Measurements from ENCODE around the gene MYO5B.

MYO5B gene

GRCh38 chr18:50166901-50167300, 28.0 kb downstream of the MYO5B start:
- H3K27me3 ChIP-seq (ENCODE audit: low read depth, low read length) = no peaks in the 10 kb centered on the region
- H3K9me3 ChIP-seq (ENCODE audit: control insufficient read depth in 1 of 2, low read length in 2 of 2) = no peaks in the 10 kb centered on the region
- no peak overlapping the region for H3K4me3 ChIP-seq (ENCODE audit: low read depth in 1 of 2, low read length in 2 of 2)
- H3K4me1 ChIP-seq (ENCODE audit: control insufficient read depth in 1 of 2, insufficient read depth in 2 of 2, low read length in 2 of 2) = no peaks in the 10 kb centered on the region
- H3K36me3 ChIP-seq (ENCODE audit: control insufficient read depth in 1 of 2, insufficient read depth in 2 of 2, low read length in 2 of 2) = no peaks in the 10 kb centered on the region
- no peak overlapping the region for H3K27ac ChIP-seq (ENCODE audit: low read length)

DNA sequence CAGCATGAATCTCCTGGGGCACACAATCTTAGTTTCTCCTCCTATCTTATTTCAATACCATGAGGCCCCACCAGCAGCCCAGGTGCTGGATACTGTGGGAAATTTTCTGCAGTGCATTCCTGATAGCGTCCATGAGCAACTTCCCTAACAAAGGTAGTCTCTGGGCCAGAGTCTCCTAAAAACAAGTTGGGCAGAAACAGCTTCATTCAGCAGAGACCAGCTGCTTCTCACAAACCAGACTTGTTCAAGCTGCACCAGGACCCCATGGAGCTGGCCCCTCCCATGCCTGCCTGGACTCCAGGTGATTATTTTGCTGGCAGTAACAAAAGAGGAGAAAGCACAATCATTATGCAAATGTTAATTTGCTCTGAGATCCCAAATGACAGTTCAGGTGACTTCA, 31.4 kb downstream of the MYO5B start:
- Histone ChIP-seq H3K27ac (ENCODE audit: low read length) (no peak overlapping the region), H3K36me3 (ENCODE audit: control insufficient read depth in 1 of 2, insufficient read depth in 2 of 2, low read length in 2 of 2) (no peaks in the 10 kb centered on the region), H3K27me3 (ENCODE audit: low read depth, low read length) (no peaks in the 10 kb centered on the region), H3K9me3 (ENCODE audit: control insufficient read depth in 1 of 2, low read length in 2 of 2) (no peaks in the 10 kb centered on the region), H3K4me3 (ENCODE audit: low read depth in 1 of 2, low read length in 2 of 2) (no peak overlapping the region), H3K4me1 (ENCODE audit: control insufficient read depth in 1 of 2, insufficient read depth in 2 of 2, low read length in 2 of 2) (no peaks in the 10 kb centered on the region)

GRCh38 chr18:50162486-50163304, 32.3 kb downstream of the MYO5B start:
- Histone ChIP-seq H3K4me3 (ENCODE audit: low read depth in 1 of 2, low read length in 2 of 2) (no peak overlapping the region), H3K9me3 (ENCODE audit: control insufficient read depth in 1 of 2, low read length in 2 of 2) (no peaks in the 10 kb centered on the region), H3K27me3 (ENCODE audit: low read depth, low read length) (no peaks in the 10 kb centered on the region), H3K36me3 (ENCODE audit: control insufficient read depth in 1 of 2, insufficient read depth in 2 of 2, low read length in 2 of 2) (no peaks in the 10 kb centered on the region), H3K27ac (ENCODE audit: low read length) (no peak overlapping the region), H3K4me1 (ENCODE audit: control insufficient read depth in 1 of 2, insufficient read depth in 2 of 2, low read length in 2 of 2) (no peaks in the 10 kb centered on the region)

- no peak overlapping the region for H3K27ac ChIP-seq (ENCODE audit: low read length)
Observed at GRCh38 chr18:50161597-50162205, 33.2 kb downstream of the MYO5B start.

GRCh38 chr18:50159654-50160046, 35.3 kb downstream of the MYO5B start:
- H3K4me1 ChIP-seq (ENCODE audit: control insufficient read depth in 1 of 2, insufficient read depth in 2 of 2, low read length in 2 of 2) = no peaks in the 10 kb centered on the region
- no peak overlapping the region for H3K4me3 ChIP-seq (ENCODE audit: low read depth in 1 of 2, low read length in 2 of 2)
- H3K27ac ChIP-seq (ENCODE audit: low read length) = no peak overlapping the region
- H3K9me3 ChIP-seq (ENCODE audit: control insufficient read depth in 1 of 2, low read length in 2 of 2) = no peaks in the 10 kb centered on the region
- H3K36me3 ChIP-seq (ENCODE audit: control insufficient read depth in 1 of 2, insufficient read depth in 2 of 2, low read length in 2 of 2) = no peaks in the 10 kb centered on the region
- H3K27me3 ChIP-seq (ENCODE audit: low read depth, low read length) = no peaks in the 10 kb centered on the region

More at GRCh38 chr18:50161597-50162205, 33.2 kb downstream of the MYO5B start:
- Histone ChIP-seq H3K9me3 (ENCODE audit: control insufficient read depth in 1 of 2, low read length in 2 of 2) (no peaks in the 10 kb centered on the region), H3K4me3 (ENCODE audit: low read depth in 1 of 2, low read length in 2 of 2) (no peak overlapping the region), H3K4me1 (ENCODE audit: control insufficient read depth in 1 of 2, insufficient read depth in 2 of 2, low read length in 2 of 2) (no peaks in the 10 kb centered on the region), H3K27me3 (ENCODE audit: low read depth, low read length) (no peaks in the 10 kb centered on the region), H3K36me3 (ENCODE audit: control insufficient read depth in 1 of 2, insufficient read depth in 2 of 2, low read length in 2 of 2) (no peaks in the 10 kb centered on the region)

- Histone ChIP-seq H3K4me1 (ENCODE audit: control insufficient read depth in 1 of 2, insufficient read depth in 2 of 2, low read length in 2 of 2) (no peaks in the 10 kb centered on the region), H3K27me3 (ENCODE audit: low read depth, low read length) (no peaks in the 10 kb centered on the region), H3K27ac (ENCODE audit: low read length) (no peak overlapping the region), H3K4me3 (ENCODE audit: low read depth in 1 of 2, low read length in 2 of 2) (no peak overlapping the region), H3K9me3 (ENCODE audit: control insufficient read depth in 1 of 2, low read length in 2 of 2) (no peaks in the 10 kb centered on the region), H3K36me3 (ENCODE audit: control insufficient read depth in 1 of 2, insufficient read depth in 2 of 2, low read length in 2 of 2) (no peaks in the 10 kb centered on the region)
Observed at GRCh38 chr18:50158866-50159653, 35.9 kb downstream of the MYO5B start.

DNA sequence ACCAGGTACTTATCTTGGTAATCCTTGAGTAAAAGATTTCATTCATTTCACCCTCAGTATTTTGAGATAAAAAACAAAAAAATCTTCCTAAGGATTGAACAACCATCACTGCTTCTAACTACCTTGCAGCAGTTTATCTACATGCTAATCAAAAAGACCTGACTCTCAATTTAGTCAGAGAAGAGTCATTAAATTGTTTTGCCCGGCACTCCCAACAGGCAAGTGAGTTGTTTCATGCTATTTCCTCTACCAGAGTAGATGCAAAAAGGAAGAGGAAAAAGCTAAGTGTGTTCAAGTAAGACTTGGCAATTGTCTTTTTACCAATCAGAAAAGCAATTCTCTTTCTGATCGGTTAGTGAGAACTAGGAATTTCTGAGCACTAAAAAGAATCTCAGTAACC, 39.5 kb downstream of the MYO5B start:
- Histone ChIP-seq H3K4me3 (ENCODE audit: low read depth in 1 of 2, low read length in 2 of 2) (no peak overlapping the region), H3K27me3 (ENCODE audit: low read depth, low read length) (no peaks in the 10 kb centered on the region), H3K4me1 (ENCODE audit: control insufficient read depth in 1 of 2, insufficient read depth in 2 of 2, low read length in 2 of 2) (no peaks in the 10 kb centered on the region), H3K36me3 (ENCODE audit: control insufficient read depth in 1 of 2, insufficient read depth in 2 of 2, low read length in 2 of 2) (no peaks in the 10 kb centered on the region), H3K27ac (ENCODE audit: low read length) (no peak overlapping the region), H3K9me3 (ENCODE audit: control insufficient read depth in 1 of 2, low read length in 2 of 2) (no peaks in the 10 kb centered on the region)

GRCh38 chr18:50154420-50154819, 40.5 kb downstream of the MYO5B start:
- Histone ChIP-seq H3K4me1 (ENCODE audit: control insufficient read depth in 1 of 2, insufficient read depth in 2 of 2, low read length in 2 of 2) (no peaks in the 10 kb centered on the region), H3K36me3 (ENCODE audit: control insufficient read depth in 1 of 2, insufficient read depth in 2 of 2, low read length in 2 of 2) (no peaks in the 10 kb centered on the region), H3K9me3 (ENCODE audit: control insufficient read depth in 1 of 2, low read length in 2 of 2) (no peaks in the 10 kb centered on the region), H3K27me3 (ENCODE audit: low read depth, low read length) (no peaks in the 10 kb centered on the region), H3K27ac (ENCODE audit: low read length) (no peak overlapping the region), H3K4me3 (ENCODE audit: low read depth in 1 of 2, low read length in 2 of 2) (no peak overlapping the region)

DNA sequence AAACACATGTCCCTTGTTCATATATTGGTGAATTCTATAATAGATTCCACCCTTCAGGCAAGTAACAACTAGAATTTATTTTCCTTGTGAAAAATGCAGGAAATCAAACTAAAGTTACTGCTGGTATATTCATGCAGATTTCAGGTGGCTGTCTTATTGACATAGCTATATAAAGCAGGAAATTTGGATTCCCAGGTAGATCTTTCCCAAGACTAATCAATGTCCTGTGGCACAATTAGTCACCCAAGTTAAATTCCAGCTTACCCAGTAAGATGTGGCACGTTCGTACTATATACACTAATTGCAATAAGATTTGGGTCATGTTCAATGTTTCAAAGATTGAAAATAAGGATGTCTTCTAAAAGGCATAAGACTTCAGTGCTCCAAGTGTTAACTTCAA, 42.0 kb downstream of the MYO5B start:
- H3K4me3 ChIP-seq (ENCODE audit: low read depth in 1 of 2, low read length in 2 of 2) = no peak overlapping the region
- no peaks in the 10 kb centered on the region for H3K4me1 ChIP-seq (ENCODE audit: control insufficient read depth in 1 of 2, insufficient read depth in 2 of 2, low read length in 2 of 2)
- no peaks in the 10 kb centered on the region for H3K27me3 ChIP-seq (ENCODE audit: low read depth, low read length)
- H3K9me3 ChIP-seq (ENCODE audit: control insufficient read depth in 1 of 2, low read length in 2 of 2) = no peaks in the 10 kb centered on the region
- no peak overlapping the region for H3K27ac ChIP-seq (ENCODE audit: low read length)
- H3K36me3 ChIP-seq (ENCODE audit: control insufficient read depth in 1 of 2, insufficient read depth in 2 of 2, low read length in 2 of 2) = no peaks in the 10 kb centered on the region

DNA sequence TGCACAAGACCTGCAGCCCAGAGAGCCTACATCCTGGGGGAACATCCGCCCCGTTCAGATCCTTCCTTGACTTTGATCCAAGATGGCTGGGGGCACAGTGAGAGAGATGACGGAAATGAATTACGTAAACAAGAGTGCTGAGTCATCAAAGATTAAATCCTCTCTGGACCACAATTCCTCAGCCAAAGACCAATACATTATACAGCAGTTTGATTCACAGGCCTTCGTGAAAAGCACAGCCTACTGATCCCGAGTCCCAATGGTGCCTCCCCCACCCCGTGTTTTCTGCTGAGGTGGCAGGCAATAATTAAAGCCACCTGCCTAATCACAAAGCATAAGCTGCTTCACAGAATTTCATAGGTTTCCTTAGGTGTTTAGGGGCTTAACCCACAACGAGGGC, 43.0 kb downstream of the MYO5B start:
- no peaks in the 10 kb centered on the region for H3K4me1 ChIP-seq (ENCODE audit: control insufficient read depth in 1 of 2, insufficient read depth in 2 of 2, low read length in 2 of 2)
- H3K9me3 ChIP-seq (ENCODE audit: control insufficient read depth in 1 of 2, low read length in 2 of 2) = peaks cover 0 to 6% of the 10 kb centered on the region in 2 donors
- H3K27me3 ChIP-seq (ENCODE audit: low read depth, low read length) = no peaks in the 10 kb centered on the region
- no peak overlapping the region for H3K27ac ChIP-seq (ENCODE audit: low read length)
- H3K4me3 ChIP-seq (ENCODE audit: low read depth in 1 of 2, low read length in 2 of 2) = no peak overlapping the region
- no peaks in the 10 kb centered on the region for H3K36me3 ChIP-seq (ENCODE audit: control insufficient read depth in 1 of 2, insufficient read depth in 2 of 2, low read length in 2 of 2)

DNA sequence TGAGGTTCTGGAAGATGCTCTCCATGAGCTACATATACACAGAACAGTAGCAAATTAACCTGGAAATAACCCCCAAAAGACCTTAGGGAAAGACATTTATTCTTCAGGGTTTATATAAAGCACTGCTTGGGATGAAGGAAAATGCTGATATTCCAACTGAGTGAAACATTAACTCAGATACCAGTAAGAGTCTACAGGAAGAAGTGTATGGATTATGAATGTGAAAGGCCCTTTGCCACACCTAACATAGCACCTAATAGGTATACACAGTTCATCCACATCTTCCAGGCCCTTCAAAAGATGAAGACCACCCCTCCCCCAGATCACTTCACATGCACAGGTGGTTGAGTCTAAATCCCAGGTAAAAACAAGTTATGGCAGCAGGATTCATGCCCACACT, 50.4 kb downstream of the MYO5B start:
- Histone ChIP-seq H3K36me3 (ENCODE audit: control insufficient read depth in 1 of 2, insufficient read depth in 2 of 2, low read length in 2 of 2) (no peaks in the 10 kb centered on the region), H3K9me3 (ENCODE audit: control insufficient read depth in 1 of 2, low read length in 2 of 2) (peaks cover 0 to 6% of the 10 kb centered on the region in 2 donors), H3K4me1 (ENCODE audit: control insufficient read depth in 1 of 2, insufficient read depth in 2 of 2, low read length in 2 of 2) (no peaks in the 10 kb centered on the region), H3K27ac (ENCODE audit: low read length) (no peak overlapping the region), H3K4me3 (ENCODE audit: low read depth in 1 of 2, low read length in 2 of 2) (no peak overlapping the region), H3K27me3 (ENCODE audit: low read depth, low read length) (no peaks in the 10 kb centered on the region)

Data from muscle layer of duodenum (tissue), 2 donors.